Keratinocyte (primary cell): Measurements from ENCODE around the gene ISYNA1. TPM values are rescaled to one million over a fixed set of nuclear protein-coding genes. Genes with fewer than 3 reads are reported as not detected.

Source experiments
- DNase-seq: peaks from one replicate; pipeline ENCODE4 v3.0.0-alpha.2; 2011; ENCODE audit warnings: low read depth, missing footprints, low spot score
- FAIRE-seq: peaks from 2 replicates; lab custom pipeline; 2011; peaks lifted over from hg19 to GRCh38; lab: Jason Lieb, UNC
- H2AFZ ChIP-seq: 2 replicates; pipeline ENCODE4 v1.6.0; 2012; ENCODE audit warnings: low read length, control low read depth, inconsistent platforms; ENCODE audit not compliant: control insufficient read depth
- H3K27ac ChIP-seq: 2 replicates; pipeline ENCODE4 v1.5.1; 2011; ENCODE audit warnings: low read length; ENCODE audit not compliant: control insufficient read depth, insufficient read depth
- H3K27me3 ChIP-seq: 3 replicates; pipeline ENCODE4 v1.6.0; 2011; ENCODE audit warnings: low read length; ENCODE audit not compliant: control insufficient read depth, insufficient read depth; ENCODE audit errors: extremely low read depth
- H3K36me3 ChIP-seq, 2 experiments: 2 replicates in 1 of 2; 3 replicates in 1 of 2; pipeline ENCODE4 v1.5.1; 2011; ENCODE audit warnings: low read length in 2 of 2, mild to moderate bottlenecking in 1 of 2; ENCODE audit not compliant: control insufficient read depth in 2 of 2, insufficient read depth in 2 of 2; ENCODE audit errors: extremely low read depth in 1 of 2
- H3K4me1 ChIP-seq: 3 replicates; pipeline ENCODE4 v1.5.1; 2011; ENCODE audit warnings: low read length; ENCODE audit not compliant: control insufficient read depth, insufficient read depth; ENCODE audit errors: extremely low read depth
- H3K4me2 ChIP-seq: 3 replicates; pipeline ENCODE4 v1.6.0; 2011; ENCODE audit warnings: low read depth, low read length; ENCODE audit not compliant: control insufficient read depth, insufficient read depth; ENCODE audit errors: extremely low read depth
- H3K4me3 ChIP-seq, 3 experiments: fragments of 200-600 bp in 1 of 3; sonication (generic) in 1 of 3; 2 replicates in 2 of 3; 3 replicates in 1 of 3; pipeline ENCODE4 v1.5.1; 2011 to 2016; ENCODE audit warnings: low read length in 3 of 3, mild to moderate bottlenecking in 3 of 3, control low read depth in 2 of 3, inconsistent platforms in 1 of 3, low read depth in 1 of 3, mixed read lengths in 1 of 3, mixed run types in 1 of 3, moderate library complexity in 1 of 3; ENCODE audit not compliant: control insufficient read depth in 2 of 3, insufficient read depth in 2 of 3; ENCODE audit errors: extremely low read depth in 1 of 3
- H3K79me2 ChIP-seq: 2 replicates; pipeline ENCODE4 v1.6.0; 2012; ENCODE audit warnings: low read length; ENCODE audit not compliant: control insufficient read depth, insufficient read depth
- H3K9ac ChIP-seq: 3 replicates; pipeline ENCODE4 v1.6.0; 2011; ENCODE audit warnings: low read length; ENCODE audit not compliant: control insufficient read depth, insufficient read depth; ENCODE audit errors: extremely low read depth
- H3K9me1 ChIP-seq: 3 replicates; pipeline ENCODE4 v1.6.0; 2011; ENCODE audit warnings: low read length; ENCODE audit not compliant: control insufficient read depth, insufficient read depth; ENCODE audit errors: extremely low read depth
- H3K9me3 ChIP-seq: 2 replicates; pipeline ENCODE4 v1.5.1; 2012; ENCODE audit warnings: low read depth, low read length; ENCODE audit not compliant: control insufficient read depth
- H4K20me1 ChIP-seq: 3 replicates; pipeline ENCODE4 v1.6.0; 2011; ENCODE audit warnings: low read length; ENCODE audit not compliant: control insufficient read depth, insufficient read depth; ENCODE audit errors: extremely low read depth
- CTCF ChIP-seq, 3 experiments: IDR thresholded peaks in 1 of 3; conservative IDR thresholded peaks in 1 of 3; optimal IDR thresholded peaks in 1 of 3; 2 replicates in 2 of 3; 3 replicates in 1 of 3; pipeline versions ENCODE3 to v1.5.1; 2011; ENCODE audit warnings: low read length in 3 of 3, mild to moderate bottlenecking in 3 of 3, moderate library complexity in 2 of 3, control low read depth in 1 of 3, inconsistent platforms in 1 of 3; ENCODE audit not compliant: insufficient read depth in 2 of 3; ENCODE audit errors: extremely low read depth in 1 of 3
- EZH2 ChIP-seq: IDR thresholded peaks from one replicate; pipeline ENCODE4 v1.6.1; 2012; ENCODE audit warnings: inconsistent platforms, mild to moderate bottlenecking, low read length, moderate library complexity
- dilution Hi-C: fragments of 300-500 bp; cut with MboI; formaldehyde crosslinking; loops from one replicate; pipeline ENCODE4 v1.7.0; 2020; ENCODE audit warnings: low sequenced_read_pairs; ENCODE audit not compliant: extremely low pct_ligation_motif_present
- polyA plus RNA-seq, 5 experiments: library from polyadenylated mRNA; depleted of rRNA in 3 of 5; stranded (reverse) in 3 of 5; stranded (forward) in 1 of 5; unstranded in 1 of 5; fragments of >200 nt; gene quantifications; 1 replicate in 1 of 5; 2 replicates in 3 of 5; 3 replicates in 1 of 5; pipeline versions ENCODE4 v1.2.1 to v1.2.3, GENCODE V29; 2011 to 2012; ENCODE audit warnings: missing spikeins in 2 of 5, low read depth in 1 of 5, low replicate concordance in 1 of 5

The ISYNA1 gene
- polyA plus RNA-seq, 1 donor (not counting 4 experiments of a cell fraction or from before 2014, with no cell fraction given), result 3.5 TPM

- peak overlapping the region; percentile 73 for H3K4me2 ChIP-seq
- TF ChIP-seq EZH2 (no peak), CTCF (optimal IDR thresholded peaks at IDR 0.05 in 1 of 3, IDR thresholded peaks at IDR 0.05 in 1 of 3, conservative IDR thresholded peaks at IDR 0.05 in 1 of 3; ENCODE audit: extremely low read depth in 1 of 3, insufficient read depth in 2 of 3, low read length in 3 of 3) (no peak)
- peaks cover 17% of the 10 kb centered on the region for H3K4me1 ChIP-seq
- H3K36me3 ChIP-seq, result no peaks in the 10 kb centered on the region
- no peak overlapping the region for H3K9ac ChIP-seq
- no peaks in the 10 kb centered on the region for H3K9me3 ChIP-seq
- H3K9me1 ChIP-seq, result no peaks in the 10 kb centered on the region
- peaks cover 20% of the 10 kb centered on the region for H3K27me3 ChIP-seq
- FAIRE-seq (no peak), DNase-seq (no peak)
- no peaks in the 10 kb centered on the region for H3K79me2 ChIP-seq
- H4K20me1 ChIP-seq, result no peaks in the 10 kb centered on the region
- dilution Hi-C loops, result no loop called here
- H3K27ac ChIP-seq, result no peak overlapping the region
- H2AFZ ChIP-seq, result no peak overlapping the region
- peak overlapping the region in 2 of 3 experiments; percentile 26 to 30 for H3K4me3 ChIP-seq
These were observed 48.8 kb downstream of the ISYNA1 start for GRCh38 chr19:18388960-18389725.

DNA sequence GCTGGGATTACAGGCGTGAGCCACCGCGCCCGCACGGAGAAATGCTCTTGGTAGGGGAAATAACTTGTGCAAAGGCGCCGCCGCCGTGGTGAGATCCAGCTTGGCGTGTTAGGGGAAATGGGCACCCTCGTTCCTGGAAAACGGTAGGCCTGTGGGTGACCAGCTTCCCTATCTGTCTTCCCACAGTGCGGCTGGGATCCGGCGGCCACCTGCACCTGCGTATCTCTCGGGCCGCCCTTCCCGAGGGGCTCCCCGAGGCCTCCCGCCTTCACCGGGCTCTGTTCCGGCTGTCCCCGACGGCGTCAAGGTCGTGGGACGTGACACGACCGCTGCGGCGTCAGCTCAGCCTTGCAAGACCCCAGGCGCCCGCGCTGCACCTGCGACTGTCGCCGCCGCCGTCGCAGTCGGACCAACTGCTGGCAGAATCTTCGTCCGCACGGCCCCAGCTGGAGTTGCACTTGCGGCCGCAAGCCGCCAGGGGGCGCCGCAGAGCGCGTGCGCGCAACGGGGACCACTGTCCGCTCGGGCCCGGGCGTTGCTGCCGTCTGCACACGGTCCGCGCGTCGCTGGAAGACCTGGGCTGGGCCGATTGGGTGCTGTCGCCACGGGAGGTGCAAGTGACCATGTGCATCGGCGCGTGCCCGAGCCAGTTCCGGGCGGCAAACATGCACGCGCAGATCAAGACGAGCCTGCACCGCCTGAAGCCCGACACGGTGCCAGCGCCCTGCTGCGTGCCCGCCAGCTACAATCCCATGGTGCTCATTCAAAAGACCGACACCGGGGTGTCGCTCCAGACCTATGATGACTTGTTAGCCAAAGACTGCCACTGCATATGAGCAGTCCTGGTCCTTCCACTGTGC, 49.6 kb downstream of the ISYNA1 start:
- TF ChIP-seq EZH2 (no peak), CTCF (optimal IDR thresholded peaks at IDR 0.05 in 1 of 3, IDR thresholded peaks at IDR 0.05 in 1 of 3, conservative IDR thresholded peaks at IDR 0.05 in 1 of 3; ENCODE audit: extremely low read depth in 1 of 3, insufficient read depth in 2 of 3, low read length in 3 of 3) (peak; percentile 83 to 98 (median 95))
- H2AFZ ChIP-seq, result peak overlapping the region; percentile 76

More for the DNA sequence above, 49.6 kb downstream of the ISYNA1 start:
- H3K9me3 ChIP-seq, result no peaks in the 10 kb centered on the region
- no peaks in the 10 kb centered on the region for H4K20me1 ChIP-seq
- no peaks in the 10 kb centered on the region for H3K79me2 ChIP-seq
- dilution Hi-C loops, result no loop called here
- FAIRE-seq (no peak), DNase-seq (no peak)
- no peak overlapping the region for H3K9ac ChIP-seq
- peaks cover 17% of the 10 kb centered on the region for H3K4me1 ChIP-seq
- peak overlapping the region; percentile 73 for H3K4me2 ChIP-seq
- H3K27ac ChIP-seq, result no peak overlapping the region
- no peaks in the 10 kb centered on the region for H3K36me3 ChIP-seq
- H3K4me3 ChIP-seq, result peak overlapping the region; percentile 13 to 41 (median 26)
- H3K27me3 ChIP-seq, result peaks cover 16% of the 10 kb centered on the region
- no peaks in the 10 kb centered on the region for H3K9me1 ChIP-seq
